BE2C (cell line): ENCODE measurements around the gene PKD1L1.

Experiments
- DNase-seq: peaks from one replicate; pipeline ENCODE4 v3.0.0-alpha.2; 2020
- H3K27me3 ChIP-seq: fragments of 250-450 bp; sonication (Bioruptor Pico); 2 replicates; pipeline ENCODE4 v1.5.1; 2020; ENCODE audit warnings: mild to moderate bottlenecking
- H3K36me3 ChIP-seq: fragments of 250-450 bp; sonication (Bioruptor Pico); 2 replicates; pipeline ENCODE4 v1.5.1; 2020; ENCODE audit warnings: mild to moderate bottlenecking
- H3K4me1 ChIP-seq: fragments of 250-450 bp; sonication (Bioruptor Pico); 2 replicates; pipeline ENCODE4 v1.5.1; 2020
- H3K4me3 ChIP-seq: 2 replicates; pipeline ENCODE4 v1.5.1; 2011; ENCODE audit warnings: low read depth, low read length
- H3K9me3 ChIP-seq: fragments of 250-450 bp; sonication (Bioruptor Pico); 2 replicates; pipeline ENCODE4 v1.5.1; 2020
- CTCF ChIP-seq: IDR thresholded peaks from 2 replicates; pipeline ENCODE4 v1.5.1; 2012; ENCODE audit warnings: mild to moderate bottlenecking, low read depth, low read length

Gene PKD1L1

GRCh38 chr7:47816647-47817046 is 131.6 kb downstream of the PKD1L1 start:
- no peak for TF ChIP-seq CTCF
- no peak for DNase-seq

GRCh38 chr7:47815867-47816266 is 132.4 kb downstream of the PKD1L1 start:
- no peak overlapping the region for H3K4me3 ChIP-seq
- H3K27me3 ChIP-seq = no peaks in the 10 kb centered on the region
- no peak for TF ChIP-seq CTCF
- no peaks in the 10 kb centered on the region for H3K36me3 ChIP-seq
- DNase-seq = no peak
- peaks cover 6% of the 10 kb centered on the region; the same call in 1 of the 2 replicates for H3K4me1 ChIP-seq
- no peaks in the 10 kb centered on the region for H3K9me3 ChIP-seq

More at GRCh38 chr7:47816647-47817046, 131.6 kb downstream of the PKD1L1 start:
- peaks cover 6% of the 10 kb centered on the region; the same call in 1 of the 2 replicates for H3K4me1 ChIP-seq
- H3K27me3 ChIP-seq = no peaks in the 10 kb centered on the region
- H3K9me3 ChIP-seq = no peaks in the 10 kb centered on the region
- no peaks in the 10 kb centered on the region for H3K36me3 ChIP-seq
- H3K4me3 ChIP-seq = no peak overlapping the region

- Histone ChIP-seq H3K4me3 (no peak overlapping the region), H3K9me3 (no peaks in the 10 kb centered on the region), H3K27me3 (no peaks in the 10 kb centered on the region), H3K4me1 (peaks cover 6% of the 10 kb centered on the region; the same call in 1 of the 2 replicates), H3K36me3 (no peaks in the 10 kb centered on the region)
- TF ChIP-seq CTCF = no peak
- no peak for DNase-seq
These were observed 133.2 kb downstream of the PKD1L1 start for GRCh38 chr7:47814905-47815613.

GRCh38 chr7:47813620-47814260 is 134.5 kb downstream of the PKD1L1 start:
- Histone ChIP-seq H3K27me3 (no peaks in the 10 kb centered on the region), H3K4me3 (no peak overlapping the region), H3K4me1 (0 out of 2 replicates have a peak, but pooled peaks cover 2% of the 10 kb centered on the region), H3K9me3 (no peaks in the 10 kb centered on the region), H3K36me3 (no peaks in the 10 kb centered on the region)
- TF ChIP-seq CTCF = no peak
- DNase-seq = no peak

- no peaks in the 10 kb centered on the region for H3K9me3 ChIP-seq
- no peaks in the 10 kb centered on the region for H3K36me3 ChIP-seq
- H3K27me3 ChIP-seq = no peaks in the 10 kb centered on the region
- no peaks in the 10 kb centered on the region for H3K4me1 ChIP-seq
- no peak for DNase-seq
- no peak overlapping the region for H3K4me3 ChIP-seq
- no peak for TF ChIP-seq CTCF
These were observed 135.7 kb downstream of the PKD1L1 start for GRCh38 chr7:47812429-47813136.
